Lower lobe of right lung (tissue), 2 donors: Measurements from ENCODE around the gene DCAF16. TPM values are rescaled to one million over a fixed set of nuclear protein-coding genes. Genes with fewer than 3 reads are reported as not detected.

Experiments used
- ATAC-seq, 2 donors: fragments of 200-7000 bp; cut with Tn5 transposase; one replicate each; pipeline ENCODE4 v1.9.1; 2020 to 2022; ENCODE audit warnings: mild to moderate bottlenecking in 2 of 2, moderate library complexity in 2 of 2
- DNase-seq: peaks from one replicate; pipeline ENCODE4 v3.0.0-alpha.2; 2020
- H3K27ac ChIP-seq: fragments of 200-600 bp; one replicate; pipeline ENCODE4 v1.8.0; 2022
- H3K27me3 ChIP-seq: fragments of 200-600 bp; one replicate; pipeline ENCODE4 v1.8.0; 2022; ENCODE audit warnings: low read depth
- H3K36me3 ChIP-seq: fragments of 200-600 bp; one replicate; pipeline ENCODE4 v1.8.0; 2022; ENCODE audit warnings: mild to moderate bottlenecking
- H3K4me1 ChIP-seq: fragments of 200-600 bp; one replicate; pipeline ENCODE4 v1.8.0; 2022
- H3K4me3 ChIP-seq: fragments of 200-600 bp; one replicate; pipeline ENCODE4 v1.8.0; 2022; ENCODE audit warnings: mild to moderate bottlenecking
- H3K9me3 ChIP-seq: fragments of 200-600 bp; one replicate; pipeline ENCODE4 v1.8.0; 2022
- intact Hi-C: fragments of 100-400 bp; cut with DNase I; formaldehyde crosslinking; loops from one replicate; pipeline ENCODE4 v1.11.0; 2022
- total RNA-seq: library from RNA; stranded (reverse); fragmentation: NEBNext Ultra II Directional; extraction: Animal tissue kit (Norgen Biotek cat#: 25700); gene quantifications from one replicate; pipeline ENCODE4 v1.2.1, GENCODE V29; 2021
- TF ChIP-seq, protein P1 (sequence below): fragments of 200-600 bp; IDR thresholded peaks from one replicate; pipeline ENCODE4 v1.8.0; 2022; ENCODE audit warnings: antibody characterized with exemption, mild to moderate bottlenecking
- donor health status: DM: no; HTN: yes; CAD: no; lungs with severe emphysema.

DCAF16 gene
- total RNA-seq, 1 donor from 2014 or later = 26.1 TPM

DNA sequence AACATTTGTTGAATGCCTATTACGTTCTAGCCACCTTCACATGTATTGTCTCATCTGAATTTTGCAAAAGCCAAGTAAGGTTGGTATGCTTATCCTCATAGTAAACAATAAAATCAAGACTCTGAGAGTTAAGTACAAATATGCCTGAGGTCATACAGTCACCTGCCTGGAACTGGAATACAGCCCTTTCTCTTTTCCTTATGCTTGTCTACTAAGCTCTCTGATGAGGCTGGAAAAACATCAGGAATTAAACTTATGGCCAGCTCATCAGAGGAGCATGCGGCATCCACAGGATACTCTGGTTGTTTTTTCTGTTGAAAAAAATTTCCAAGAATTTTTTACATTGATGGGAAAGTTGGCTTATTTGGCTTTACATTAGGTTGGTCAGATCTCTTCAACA is 35.7 kb upstream of the DCAF16 start:
- intact Hi-C loops = no loop called here
- TF ChIP-seq, protein P1, sequence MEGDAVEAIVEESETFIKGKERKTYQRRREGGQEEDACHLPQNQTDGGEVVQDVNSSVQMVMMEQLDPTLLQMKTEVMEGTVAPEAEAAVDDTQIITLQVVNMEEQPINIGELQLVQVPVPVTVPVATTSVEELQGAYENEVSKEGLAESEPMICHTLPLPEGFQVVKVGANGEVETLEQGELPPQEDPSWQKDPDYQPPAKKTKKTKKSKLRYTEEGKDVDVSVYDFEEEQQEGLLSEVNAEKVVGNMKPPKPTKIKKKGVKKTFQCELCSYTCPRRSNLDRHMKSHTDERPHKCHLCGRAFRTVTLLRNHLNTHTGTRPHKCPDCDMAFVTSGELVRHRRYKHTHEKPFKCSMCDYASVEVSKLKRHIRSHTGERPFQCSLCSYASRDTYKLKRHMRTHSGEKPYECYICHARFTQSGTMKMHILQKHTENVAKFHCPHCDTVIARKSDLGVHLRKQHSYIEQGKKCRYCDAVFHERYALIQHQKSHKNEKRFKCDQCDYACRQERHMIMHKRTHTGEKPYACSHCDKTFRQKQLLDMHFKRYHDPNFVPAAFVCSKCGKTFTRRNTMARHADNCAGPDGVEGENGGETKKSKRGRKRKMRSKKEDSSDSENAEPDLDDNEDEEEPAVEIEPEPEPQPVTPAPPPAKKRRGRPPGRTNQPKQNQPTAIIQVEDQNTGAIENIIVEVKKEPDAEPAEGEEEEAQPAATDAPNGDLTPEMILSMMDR = no peak

DNA sequence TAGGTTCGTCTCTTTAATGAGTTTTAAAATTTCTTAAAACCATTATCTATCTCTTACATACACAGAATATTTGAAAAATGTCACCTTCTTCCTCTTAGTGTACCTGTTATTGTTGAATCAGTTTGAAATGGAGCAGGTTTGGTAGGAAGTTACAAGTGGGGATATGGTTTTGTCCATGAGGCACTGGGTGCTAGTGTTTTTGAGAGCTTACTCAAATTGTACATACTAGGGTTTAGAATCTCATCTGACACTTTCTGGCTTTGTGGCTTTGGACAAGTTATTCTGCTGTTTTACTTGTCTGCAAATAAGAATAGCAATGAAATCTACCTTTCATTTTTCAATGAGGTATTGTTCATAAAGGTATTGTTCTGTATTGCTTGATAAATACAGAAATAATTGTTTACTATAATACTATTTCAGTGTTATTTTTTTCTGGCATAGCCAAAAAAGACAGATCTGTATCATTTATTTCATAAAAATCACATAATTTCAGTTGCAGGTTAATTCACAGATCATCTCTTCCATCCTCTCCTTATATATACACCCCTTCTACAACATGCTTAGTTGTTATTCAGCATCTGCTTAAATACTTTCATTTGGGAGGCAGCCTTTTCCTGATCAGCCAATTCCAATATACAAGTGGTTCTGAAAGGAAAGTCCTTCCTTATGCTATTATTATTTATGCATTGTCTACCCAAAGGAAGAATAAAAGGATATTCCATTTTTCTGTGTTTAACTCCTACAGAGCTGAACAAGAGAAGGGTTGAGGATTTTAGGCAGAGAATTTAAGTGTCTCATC is 13.5 kb upstream of the DCAF16 start:
- TF ChIP-seq, protein P1 = no peak
- Histone ChIP-seq H3K4me3 (no peak overlapping the region), H3K27me3 (no peaks in the 10 kb centered on the region), H3K9me3 (no peaks in the 10 kb centered on the region), H3K4me1 (no peaks in the 10 kb centered on the region), H3K27ac (no peak overlapping the region), H3K36me3 (no peaks in the 10 kb centered on the region)
- intact Hi-C loops = no loop called here
- ATAC-seq (no peak), DNase-seq (no peak)

More for the DNA sequence above, 35.7 kb upstream of the DCAF16 start:
- Histone ChIP-seq H3K9me3 (no peaks in the 10 kb centered on the region), H3K27me3 (no peaks in the 10 kb centered on the region), H3K4me1 (no peaks in the 10 kb centered on the region), H3K36me3 (no peaks in the 10 kb centered on the region), H3K4me3 (no peak overlapping the region), H3K27ac (no peak overlapping the region)
- ATAC-seq (no peak), DNase-seq (no peak)

DNA sequence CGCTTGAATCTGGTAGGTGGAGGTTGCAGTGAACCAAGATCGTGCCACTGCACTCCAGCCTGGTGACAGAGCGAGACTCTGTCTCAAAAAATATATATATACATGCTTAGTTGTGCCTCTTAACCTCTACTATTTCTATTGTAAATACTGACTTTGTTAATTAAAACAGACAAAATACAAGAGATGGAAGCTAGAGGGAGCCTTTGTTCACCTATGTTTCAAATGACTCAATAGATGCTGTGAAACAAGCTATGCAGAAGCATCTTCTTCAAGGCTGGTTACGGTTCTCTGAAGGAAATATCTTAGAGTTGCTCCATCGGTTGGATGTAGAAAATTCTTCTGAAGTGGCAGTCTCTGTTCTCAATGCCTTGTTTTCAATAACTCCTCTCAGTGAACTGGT is 6.5 kb upstream of the DCAF16 start:
- no peak overlapping the region for H3K27ac ChIP-seq
- intact Hi-C loops = loop anchor here (10.0 kb wide), 2 partner anchors 548 to 778 kb away; no protein-coding TSS in a partner anchor
- H3K4me3 ChIP-seq = no peak overlapping the region
- H3K36me3 ChIP-seq = no peaks in the 10 kb centered on the region
- H3K9me3 ChIP-seq = no peaks in the 10 kb centered on the region
- ATAC-seq (peak in 1 of 2 donors; percentile 48), DNase-seq (no peak)
- no peaks in the 10 kb centered on the region for H3K27me3 ChIP-seq
- TF ChIP-seq, protein P1 = peak; percentile 51
- H3K4me1 ChIP-seq = no peaks in the 10 kb centered on the region

DNA sequence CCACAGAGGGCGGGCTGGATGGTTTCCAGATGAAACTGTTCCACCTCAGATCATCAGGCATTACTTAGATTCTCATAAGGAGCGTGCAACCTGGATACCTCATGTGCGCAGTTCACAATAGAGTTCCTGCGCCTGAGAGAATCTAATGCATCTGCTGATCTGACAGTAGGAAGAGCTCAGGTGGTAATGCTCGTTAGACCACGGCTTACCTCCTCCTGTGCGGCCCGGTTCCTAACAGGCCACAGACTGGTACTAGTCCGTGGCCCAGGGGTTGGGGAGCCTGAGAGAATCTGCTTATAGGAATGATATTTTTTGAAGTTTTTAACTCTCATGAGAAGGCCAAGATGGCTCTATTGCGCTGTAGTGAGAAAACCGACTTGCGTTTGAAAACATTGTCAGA is 5.6 kb upstream of the DCAF16 start:
- ATAC-seq = no peak
- H3K27ac ChIP-seq = no peak overlapping the region

DNA sequence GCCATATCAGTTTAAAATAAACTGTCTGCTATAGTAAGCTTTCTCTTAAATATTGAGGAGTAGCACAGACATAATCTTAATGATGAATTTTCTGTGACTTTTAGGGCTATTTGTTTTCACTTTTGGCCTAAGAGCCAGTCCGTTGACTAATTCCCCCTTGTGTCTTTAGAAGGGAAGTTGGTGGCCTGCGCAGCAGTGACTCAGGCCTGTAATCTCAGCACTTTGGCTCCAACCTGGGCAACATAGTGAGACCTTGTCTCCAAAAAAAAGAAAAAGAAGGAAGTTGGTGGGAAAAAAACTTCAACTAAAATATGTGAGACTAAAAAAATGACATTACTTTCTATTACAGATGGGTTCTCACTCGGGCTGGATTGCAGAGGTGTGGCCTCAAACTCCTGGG is 3.6 kb upstream of the DCAF16 start:
- H3K4me3 ChIP-seq = no peak overlapping the region
- intact Hi-C loops = loop anchor here (10.0 kb wide), 2 partner anchors 551 to 781 kb away; no protein-coding TSS in a partner anchor
- no peaks in the 10 kb centered on the region for H3K9me3 ChIP-seq
- peaks cover 13% of the 10 kb centered on the region for H3K4me1 ChIP-seq
- H3K36me3 ChIP-seq = no peaks in the 10 kb centered on the region
- H3K27me3 ChIP-seq = no peaks in the 10 kb centered on the region
- DNase-seq (no peak), ATAC-seq (no peak)
- TF ChIP-seq, protein P1 = no peak
- H3K27ac ChIP-seq = no peak overlapping the region

More for the DNA sequence above, 5.6 kb upstream of the DCAF16 start:
- DNase-seq = no peak
- H3K4me3 ChIP-seq = no peak overlapping the region
- H3K36me3 ChIP-seq = no peaks in the 10 kb centered on the region
- H3K27me3 ChIP-seq = no peaks in the 10 kb centered on the region
- intact Hi-C loops = loop anchor here (10.0 kb wide), 2 partner anchors 549 to 779 kb away; no protein-coding TSS in a partner anchor
- H3K9me3 ChIP-seq = no peaks in the 10 kb centered on the region
- TF ChIP-seq, protein P1 = no peak
- peaks cover 4% of the 10 kb centered on the region for H3K4me1 ChIP-seq
